GM10248 (cell line): ENCODE results near the gene SLC4A3.

Experiments used
- CTCF ChIA-PET: fragments of 300-600 bp; sonication (Branson Sonifier 250); formaldehyde crosslinking; extraction: SDS; loops from one replicate; lab custom pipeline; 2021; ENCODE audit warnings: antibody characterized with exemption; lab: Yijun Ruan, JAX
- POLR2A ChIA-PET: fragments of 350-650 bp; sonication (Branson Sonifier 250); formaldehyde crosslinking; extraction: SDS; loops from one replicate; lab custom pipeline; 2020; ENCODE audit warnings: antibody characterized with exemption; lab: Yijun Ruan, JAX
- DNase-seq: peaks from one replicate; pipeline ENCODE4 v3.0.0; 2012; ENCODE audit errors: extremely low spot score
- CTCF ChIP-seq: IDR thresholded peaks from 2 replicates; pipeline ENCODE4 v1.5.1; 2012; ENCODE audit warnings: mild to moderate bottlenecking, low read depth; ENCODE audit errors: extremely low read depth, missing control alignments, control extremely low read depth

Gene SLC4A3, protein sequence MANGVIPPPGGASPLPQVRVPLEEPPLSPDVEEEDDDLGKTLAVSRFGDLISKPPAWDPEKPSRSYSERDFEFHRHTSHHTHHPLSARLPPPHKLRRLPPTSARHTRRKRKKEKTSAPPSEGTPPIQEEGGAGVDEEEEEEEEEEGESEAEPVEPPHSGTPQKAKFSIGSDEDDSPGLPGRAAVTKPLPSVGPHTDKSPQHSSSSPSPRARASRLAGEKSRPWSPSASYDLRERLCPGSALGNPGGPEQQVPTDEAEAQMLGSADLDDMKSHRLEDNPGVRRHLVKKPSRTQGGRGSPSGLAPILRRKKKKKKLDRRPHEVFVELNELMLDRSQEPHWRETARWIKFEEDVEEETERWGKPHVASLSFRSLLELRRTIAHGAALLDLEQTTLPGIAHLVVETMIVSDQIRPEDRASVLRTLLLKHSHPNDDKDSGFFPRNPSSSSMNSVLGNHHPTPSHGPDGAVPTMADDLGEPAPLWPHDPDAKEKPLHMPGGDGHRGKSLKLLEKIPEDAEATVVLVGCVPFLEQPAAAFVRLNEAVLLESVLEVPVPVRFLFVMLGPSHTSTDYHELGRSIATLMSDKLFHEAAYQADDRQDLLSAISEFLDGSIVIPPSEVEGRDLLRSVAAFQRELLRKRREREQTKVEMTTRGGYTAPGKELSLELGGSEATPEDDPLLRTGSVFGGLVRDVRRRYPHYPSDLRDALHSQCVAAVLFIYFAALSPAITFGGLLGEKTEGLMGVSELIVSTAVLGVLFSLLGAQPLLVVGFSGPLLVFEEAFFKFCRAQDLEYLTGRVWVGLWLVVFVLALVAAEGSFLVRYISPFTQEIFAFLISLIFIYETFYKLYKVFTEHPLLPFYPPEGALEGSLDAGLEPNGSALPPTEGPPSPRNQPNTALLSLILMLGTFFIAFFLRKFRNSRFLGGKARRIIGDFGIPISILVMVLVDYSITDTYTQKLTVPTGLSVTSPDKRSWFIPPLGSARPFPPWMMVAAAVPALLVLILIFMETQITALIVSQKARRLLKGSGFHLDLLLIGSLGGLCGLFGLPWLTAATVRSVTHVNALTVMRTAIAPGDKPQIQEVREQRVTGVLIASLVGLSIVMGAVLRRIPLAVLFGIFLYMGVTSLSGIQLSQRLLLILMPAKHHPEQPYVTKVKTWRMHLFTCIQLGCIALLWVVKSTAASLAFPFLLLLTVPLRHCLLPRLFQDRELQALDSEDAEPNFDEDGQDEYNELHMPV

DNA sequence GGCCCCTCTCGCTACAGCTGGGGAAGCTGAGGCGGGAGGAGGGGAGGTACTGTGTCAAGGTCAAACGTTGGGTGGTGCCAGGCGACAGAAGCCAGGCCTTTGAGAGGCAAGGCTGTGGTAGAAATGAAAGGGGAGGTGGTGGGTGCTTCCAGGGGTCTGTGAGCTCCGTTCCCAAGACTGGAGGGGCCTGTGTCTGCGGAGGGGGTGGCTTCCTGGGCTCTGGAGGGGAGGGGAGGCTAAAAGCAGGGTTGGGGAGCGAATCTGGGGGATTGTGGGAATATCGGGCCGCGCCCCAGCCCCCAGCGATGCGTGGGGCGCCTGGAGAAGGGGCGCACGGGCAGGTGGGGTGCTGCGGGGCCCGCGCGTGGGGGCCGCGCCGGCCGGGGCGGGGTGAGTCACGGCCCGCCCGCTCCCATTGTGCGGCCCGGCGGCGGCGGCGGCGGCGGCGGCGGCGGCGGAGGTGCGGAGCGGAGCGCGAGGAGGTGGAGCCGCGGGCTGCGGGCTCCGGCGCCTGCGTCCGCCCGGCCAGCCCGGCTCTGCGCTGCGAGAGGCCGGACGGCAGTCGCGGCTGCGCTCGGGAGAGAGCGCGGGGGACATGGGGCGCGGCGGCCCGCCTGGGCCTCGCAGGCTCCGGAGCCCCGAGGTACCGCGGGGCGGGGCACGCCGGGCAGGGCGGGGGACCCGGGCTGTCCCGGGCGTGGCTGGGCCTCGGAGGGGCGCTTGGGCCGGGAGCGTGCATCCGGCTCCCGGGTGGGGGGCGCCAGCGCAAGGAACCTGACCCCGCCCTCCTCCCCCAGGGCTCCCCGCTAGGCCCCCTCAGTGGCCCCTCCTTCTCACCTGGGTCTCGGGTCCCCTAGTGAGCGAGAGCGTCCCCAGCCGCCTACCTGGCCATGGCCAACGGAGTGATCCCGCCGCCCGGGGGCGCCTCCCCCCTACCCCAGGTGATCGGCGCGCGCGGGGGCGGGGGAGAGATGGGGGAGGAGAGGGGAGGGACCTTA is at the start of gene SLC4A3:
TSS of gene SLC4A3 (plus strand) at position 528 of the 998 bp plus-strand sequence. CDS start at position 891, 363 bp downstream.
- CTCF ChIA-PET, result interaction anchor here (1.1 to 2.2 kb wide), 3 partner anchors 12 to 86 kb away, joined by 3 to 5 read pairs (median 3); no protein-coding TSS in a partner anchor
- TF ChIP-seq CTCF, result no peak
- POLR2A ChIA-PET, result no interaction called here

GRCh38 chr2:219578811-219579613 is 48.4 kb upstream of the SLC4A3 start:
- DNase-seq, result no peak
- POLR2A ChIA-PET, result no interaction called here
- no peak for TF ChIP-seq CTCF
- CTCF ChIA-PET, result interaction anchor here (2.3 to 5.6 kb wide), 2 partner anchors 18 to 19 kb away, joined by 7 to 38 read pairs; no protein-coding TSS in a partner anchor

More for the DNA sequence above, at the start of gene SLC4A3:
- DNase-seq, result no peak

- TF ChIP-seq CTCF, result no peak
- POLR2A ChIA-PET, result no interaction called here
- no peak for DNase-seq
- CTCF ChIA-PET, result interaction anchor here (2.3 kb wide), 1 partner anchor 21 kb away, joined by 7 read pairs; no protein-coding TSS in a partner anchor
These were observed 46.1 kb upstream of the SLC4A3 start for GRCh38 chr2:219581346-219581745.

- POLR2A ChIA-PET, result interaction anchor here (0.6 kb wide), 1 partner anchor 68 kb away, joined by 3 read pairs; no protein-coding TSS in a partner anchor
- TF ChIP-seq CTCF, result no peak
- DNase-seq, result no peak
- CTCF ChIA-PET, result interaction anchor here (1.3 to 2.2 kb wide), 3 partner anchors 31 to 96 kb away, joined by 3 to 10 read pairs (median 5); a partner anchor contains a TSS
These were observed 36.3 kb upstream of the SLC4A3 start for GRCh38 chr2:219591091-219591490.

GRCh38 chr2:219592736-219593135 is 34.7 kb upstream of the SLC4A3 start:
- DNase-seq, result no peak
- no peak for TF ChIP-seq CTCF
- ChIA-PET CTCF (interaction anchor here (2.1 kb wide), 1 partner anchor 32 kb away, joined by 10 read pairs; no protein-coding TSS in a partner anchor), POLR2A (no interaction called here)
